Progenitor cell of endocrine pancreas (in vitro differentiated cells): ENCODE measurements around the gene ZNF573. TPM values are rescaled to one million over a fixed set of nuclear protein-coding genes. Genes with fewer than 3 reads are reported as not detected.

Experiments used
- DNase-seq: peaks from one replicate; pipeline ENCODE4 v3.0.0; 2021; ENCODE audit warnings: low spot score; ENCODE audit not compliant: unreplicated experiment
- H3K27ac Mint-ChIP-seq: 2 replicates; pipeline ENCODE4 v1.8.0; 2021; ENCODE audit warnings: mild to moderate bottlenecking, moderate library complexity, mixed read lengths
- H3K27me3 Mint-ChIP-seq: 2 replicates; pipeline ENCODE4 v1.8.0; 2021; ENCODE audit warnings: mixed read lengths
- H3K36me3 Mint-ChIP-seq: 2 replicates; pipeline ENCODE4 v1.8.0; 2022; ENCODE audit warnings: mixed read lengths; ENCODE audit not compliant: insufficient read depth
- H3K4me1 Mint-ChIP-seq: 2 replicates; pipeline ENCODE4 v1.8.0; 2021; ENCODE audit warnings: low read depth, mixed read lengths
- H3K4me3 Mint-ChIP-seq: 2 replicates; pipeline ENCODE4 v1.8.0; 2021; ENCODE audit warnings: low read depth, mild to moderate bottlenecking, moderate library complexity, mixed read lengths
- H3K9me3 Mint-ChIP-seq: 2 replicates; pipeline ENCODE4 v1.8.0; 2021; ENCODE audit warnings: low read depth, mixed read lengths
- total RNA-seq: library from RNA; stranded (reverse); gene quantifications from 2 replicates; pipeline ENCODE4 v1.2.1, GENCODE V29; 2021
- TF ChIP-seq, protein P1 (sequence below): fragments of 200-600 bp; sonication (generic); IDR thresholded peaks from one replicate; pipeline ENCODE4 v1.5.0; 2021; ENCODE audit warnings: antibody characterized with exemption, mild to moderate bottlenecking; ENCODE audit not compliant: unreplicated experiment

The ZNF573 gene
- total RNA-seq, 1 donor from 2014 or later: 12.7 TPM

DNA sequence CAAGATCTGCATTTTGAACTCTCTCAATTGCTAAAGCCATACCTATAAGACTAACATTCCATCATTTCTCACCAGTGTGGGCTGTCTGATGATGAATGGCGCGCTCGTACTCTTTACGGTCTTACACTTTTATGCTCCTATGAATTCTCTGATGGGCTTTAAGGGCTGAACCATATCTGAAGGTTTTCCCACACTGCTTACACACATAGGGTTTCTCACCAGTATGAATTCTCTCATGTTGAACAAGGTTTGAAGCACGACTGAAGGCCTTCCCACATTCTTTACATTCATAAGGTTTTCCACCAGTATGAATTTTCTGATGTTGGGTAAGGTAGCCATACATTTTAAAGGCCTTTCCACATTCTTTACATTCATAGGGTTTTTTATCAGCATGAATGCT is 41.0 kb downstream of the ZNF573 start:
- H3K4me1 Mint-ChIP-seq: no peaks in the 10 kb centered on the region
- DNase-seq: no peak
- H3K36me3 Mint-ChIP-seq: peaks cover 71% of the 10 kb centered on the region
- H3K27me3 Mint-ChIP-seq: no peaks in the 10 kb centered on the region
- H3K9me3 Mint-ChIP-seq: peaks cover 41% of the 10 kb centered on the region
- TF ChIP-seq, protein P1, sequence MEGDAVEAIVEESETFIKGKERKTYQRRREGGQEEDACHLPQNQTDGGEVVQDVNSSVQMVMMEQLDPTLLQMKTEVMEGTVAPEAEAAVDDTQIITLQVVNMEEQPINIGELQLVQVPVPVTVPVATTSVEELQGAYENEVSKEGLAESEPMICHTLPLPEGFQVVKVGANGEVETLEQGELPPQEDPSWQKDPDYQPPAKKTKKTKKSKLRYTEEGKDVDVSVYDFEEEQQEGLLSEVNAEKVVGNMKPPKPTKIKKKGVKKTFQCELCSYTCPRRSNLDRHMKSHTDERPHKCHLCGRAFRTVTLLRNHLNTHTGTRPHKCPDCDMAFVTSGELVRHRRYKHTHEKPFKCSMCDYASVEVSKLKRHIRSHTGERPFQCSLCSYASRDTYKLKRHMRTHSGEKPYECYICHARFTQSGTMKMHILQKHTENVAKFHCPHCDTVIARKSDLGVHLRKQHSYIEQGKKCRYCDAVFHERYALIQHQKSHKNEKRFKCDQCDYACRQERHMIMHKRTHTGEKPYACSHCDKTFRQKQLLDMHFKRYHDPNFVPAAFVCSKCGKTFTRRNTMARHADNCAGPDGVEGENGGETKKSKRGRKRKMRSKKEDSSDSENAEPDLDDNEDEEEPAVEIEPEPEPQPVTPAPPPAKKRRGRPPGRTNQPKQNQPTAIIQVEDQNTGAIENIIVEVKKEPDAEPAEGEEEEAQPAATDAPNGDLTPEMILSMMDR: no peak
- no peak overlapping the region for H3K4me3 Mint-ChIP-seq
- H3K27ac Mint-ChIP-seq: no peak overlapping the region

DNA sequence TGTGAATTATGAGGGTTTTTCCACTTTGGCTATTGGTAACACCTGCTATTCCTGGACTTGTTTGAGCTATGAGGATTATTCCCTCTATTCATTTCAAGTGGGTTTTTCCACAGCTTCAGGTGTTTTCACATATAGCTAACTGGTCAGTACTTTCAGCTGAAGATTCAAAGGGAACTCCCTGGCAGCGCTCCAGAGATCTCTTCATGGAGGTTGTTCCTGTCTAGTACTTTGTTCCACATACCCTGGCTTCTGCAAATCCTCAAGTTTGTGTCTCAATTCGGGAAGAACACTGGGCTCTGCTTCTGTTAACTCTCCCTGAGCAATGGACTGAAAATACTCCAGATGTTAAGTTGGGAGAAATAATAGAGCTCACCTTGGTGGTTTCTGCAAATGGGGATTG is 54.2 kb downstream of the ZNF573 start:
- TF ChIP-seq, protein P1: no peak
- no peak for DNase-seq
- H3K36me3 Mint-ChIP-seq: no peaks in the 10 kb centered on the region
- H3K4me1 Mint-ChIP-seq: no peaks in the 10 kb centered on the region
- no peak overlapping the region for H3K4me3 Mint-ChIP-seq
- H3K9me3 Mint-ChIP-seq: no peaks in the 10 kb centered on the region
- no peaks in the 10 kb centered on the region for H3K27me3 Mint-ChIP-seq
- H3K27ac Mint-ChIP-seq: no peak overlapping the region

DNA sequence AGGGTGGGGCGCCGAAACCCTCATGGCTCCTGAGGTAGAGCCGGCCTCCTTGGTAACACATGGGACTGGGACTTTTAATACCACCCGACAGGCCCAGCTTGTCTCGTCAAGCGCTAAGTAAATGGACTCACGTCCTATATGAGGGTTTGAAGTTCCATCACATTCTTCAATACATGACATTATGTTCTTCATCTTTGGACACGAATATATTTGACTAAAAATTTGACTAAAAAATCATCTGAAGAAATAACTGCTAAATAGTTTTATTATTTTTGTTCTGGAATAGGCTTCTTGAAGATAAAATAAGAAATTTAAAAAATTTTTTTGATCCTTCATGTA is 59.5 kb downstream of the ZNF573 start:
- TF ChIP-seq, protein P1: no peak
- peak overlapping the region; percentile 99 for H3K27ac Mint-ChIP-seq

DNA sequence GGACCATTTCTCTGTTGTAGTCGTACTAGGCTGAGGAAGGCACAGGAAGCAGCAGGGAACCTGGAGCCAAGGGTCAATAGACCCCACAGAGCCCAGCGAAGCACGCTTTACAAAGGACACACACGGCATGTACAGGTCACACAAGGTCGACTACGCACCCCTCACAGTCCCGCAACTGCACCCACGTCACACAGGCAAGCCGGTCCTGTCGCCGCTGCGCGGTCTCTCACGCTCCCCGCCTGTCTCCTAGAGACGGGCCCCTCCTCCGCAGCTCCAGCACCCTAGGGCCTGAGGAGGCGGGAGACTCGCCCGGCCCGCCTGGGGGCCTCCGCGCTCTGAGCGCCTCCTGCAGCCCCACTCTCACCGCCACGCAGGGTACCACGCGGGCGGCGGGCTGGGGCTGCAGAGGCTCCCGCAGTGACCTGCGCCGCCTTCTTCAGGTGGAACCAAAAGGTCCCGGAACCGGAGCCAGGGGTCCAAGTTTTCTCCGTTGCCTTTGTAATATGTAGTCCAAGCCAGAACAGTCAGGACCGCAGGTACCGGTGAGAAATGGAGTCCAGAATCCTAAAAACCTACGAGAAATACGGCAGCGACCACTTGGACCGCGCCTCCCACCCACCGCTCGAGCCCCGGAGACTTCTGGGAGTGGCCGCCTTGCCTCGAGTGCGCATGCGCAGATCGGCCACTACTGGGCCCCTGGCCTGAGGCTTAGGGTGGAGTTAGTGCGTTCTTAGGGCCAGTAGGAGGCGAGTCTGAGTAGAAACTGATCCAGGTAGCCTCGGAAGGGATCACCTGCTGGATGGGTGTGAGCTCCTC is 60.1 kb downstream of the ZNF573 start, which contains the start of gene ZNF607:
Gene ZNF607 (minus strand): TSS at position 651 of the 816 bp plus-strand sequence. CDS start 8,143 bp downstream, outside the sequence.
- peak within 1 kb of the TSS; percentile 99 for H3K27ac Mint-ChIP-seq
- peak; percentile 93 for DNase-seq
- H3K4me3 Mint-ChIP-seq: peak within 1 kb of the TSS; percentile 94
- no peaks in the 10 kb centered on the region for H3K27me3 Mint-ChIP-seq
- H3K4me1 Mint-ChIP-seq: peaks cover 28% of the 10 kb centered on the region
- peaks cover 3% of the 10 kb centered on the region for H3K36me3 Mint-ChIP-seq
- H3K9me3 Mint-ChIP-seq: no peaks in the 10 kb centered on the region
- TF ChIP-seq, protein P1: peak; percentile 65

More for the DNA sequence above, 59.5 kb downstream of the ZNF573 start:
- no peaks in the 10 kb centered on the region for H3K27me3 Mint-ChIP-seq
- no peak for DNase-seq
- peaks cover 28% of the 10 kb centered on the region for H3K4me1 Mint-ChIP-seq
- H3K4me3 Mint-ChIP-seq: peak overlapping the region; percentile 94
- peaks cover 2% of the 10 kb centered on the region for H3K36me3 Mint-ChIP-seq
- no peaks in the 10 kb centered on the region for H3K9me3 Mint-ChIP-seq

DNA sequence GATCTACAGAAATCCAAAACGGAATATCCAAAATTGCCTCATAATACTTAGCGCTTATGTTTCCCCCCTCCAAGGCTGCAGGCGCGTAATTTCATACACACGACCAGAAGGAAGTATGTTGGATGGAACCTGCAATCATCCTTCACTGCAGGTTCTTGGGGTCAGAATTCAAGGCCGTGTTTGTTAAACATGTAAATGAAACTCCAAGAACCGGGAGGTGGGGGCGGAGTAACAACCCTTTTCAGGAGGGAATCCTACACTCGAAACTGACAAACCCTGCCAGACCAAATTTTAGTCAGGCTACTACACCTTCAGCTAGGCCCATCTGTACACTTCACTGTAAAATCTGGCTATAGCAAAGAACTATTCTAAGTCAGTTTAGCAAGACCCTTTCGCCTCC is 61.1 kb downstream of the ZNF573 start:
- no peaks in the 10 kb centered on the region for H3K9me3 Mint-ChIP-seq
- peaks cover 28% of the 10 kb centered on the region for H3K4me1 Mint-ChIP-seq
- H3K27me3 Mint-ChIP-seq: no peaks in the 10 kb centered on the region
- peak overlapping the region; percentile 94 for H3K4me3 Mint-ChIP-seq
- H3K36me3 Mint-ChIP-seq: peaks cover 5% of the 10 kb centered on the region
- DNase-seq: no peak
- peak overlapping the region; percentile 99 for H3K27ac Mint-ChIP-seq
- TF ChIP-seq, protein P1: no peak
